Ectodermal cell (in vitro differentiated cells): ENCODE data around the gene FAM20C.
A peak's percentile ranks its signal among the peaks of the same experiment; 100 is the strongest.

Source experiments
- H3K27ac ChIP-seq: 2 replicates; pipeline ENCODE4 v1.7.0; 2013; ENCODE audit warnings: mild to moderate bottlenecking, low read depth, low read length; ENCODE audit not compliant: insufficient read depth, poor library complexity, severe bottlenecking
- H3K27me3 ChIP-seq: 2 replicates; pipeline ENCODE4 v1.7.0; 2013; ENCODE audit warnings: mild to moderate bottlenecking, low read length; ENCODE audit not compliant: insufficient read depth, control insufficient read depth, poor library complexity, severe bottlenecking
- H3K36me3 ChIP-seq: one replicate; pipeline ENCODE4 v1.7.0; 2013; ENCODE audit warnings: low read length; ENCODE audit not compliant: control insufficient read depth, insufficient read depth
- H3K4me1 ChIP-seq: one replicate; pipeline ENCODE4 v1.7.0; 2013; ENCODE audit warnings: low read length; ENCODE audit not compliant: control insufficient read depth, insufficient read depth
- H3K4me3 ChIP-seq: 2 replicates; pipeline ENCODE4 v1.7.0; 2013; ENCODE audit warnings: low read depth, low read length, control low read depth; ENCODE audit not compliant: insufficient read depth
- H3K9me3 ChIP-seq: 2 replicates; pipeline ENCODE4 v1.7.0; 2013; ENCODE audit warnings: mild to moderate bottlenecking, low read length, moderate library complexity; ENCODE audit not compliant: control insufficient read depth
- WGBS, 2 experiments: methylation state at CpG; one replicate each; pipeline ENCODE4 v1.1.7; 2013; ENCODE audit warnings: missing lambda C conversion rate in 2 of 2; 5-methylcytosine and 5-hydroxymethylcytosine counted together

The FAM20C gene

DNA sequence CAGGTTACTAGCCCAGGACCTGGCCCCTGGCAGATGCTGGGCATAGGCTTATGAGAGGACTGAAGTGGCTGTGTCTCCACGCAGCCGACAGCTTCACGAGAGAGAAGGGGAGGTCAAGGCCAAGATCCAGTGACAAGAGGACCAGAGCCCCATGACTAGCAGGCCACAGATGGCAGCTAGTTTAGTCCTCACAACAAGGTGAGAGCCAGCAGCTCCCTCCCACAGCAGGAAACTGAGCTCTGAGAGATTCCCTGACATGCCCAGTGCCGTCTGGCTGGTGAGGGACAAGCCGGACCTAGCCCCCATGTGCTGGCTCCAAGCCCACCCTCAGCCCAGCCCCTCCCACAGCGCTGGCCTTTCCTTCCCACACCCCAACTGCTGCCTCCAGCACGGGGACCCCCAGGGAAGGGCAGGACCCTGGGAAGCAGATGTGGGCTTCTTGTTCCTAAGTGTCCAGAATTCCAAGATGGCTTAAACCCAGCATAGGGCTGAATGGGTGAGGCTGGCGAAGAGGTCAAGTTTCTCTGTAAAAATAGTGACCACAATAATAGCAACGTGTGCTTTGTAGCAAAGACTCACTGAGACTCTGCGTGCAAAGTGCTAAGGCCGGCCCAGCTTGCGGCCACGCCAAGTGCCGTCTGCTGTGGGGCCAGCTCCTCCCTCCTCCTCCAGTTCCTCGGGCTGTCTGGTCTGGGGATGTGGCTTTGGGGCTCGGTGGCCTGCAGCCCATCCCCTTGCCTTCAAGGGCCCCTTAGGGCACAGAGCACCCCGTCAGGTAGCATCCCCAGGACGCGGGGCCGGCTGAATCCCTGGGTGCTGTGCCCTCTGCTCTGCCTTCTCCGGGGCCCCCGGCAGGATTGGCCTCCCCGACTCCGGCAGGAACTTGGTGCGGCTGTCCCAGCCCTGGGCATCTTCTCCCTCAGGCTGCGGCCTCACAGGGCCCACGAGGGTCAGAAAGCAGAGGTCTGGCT, 7.8 kb upstream of the FAM20C start:
- Histone ChIP-seq H3K4me3 (no peak overlapping the region), H3K9me3 (no peaks in the 10 kb centered on the region), H3K27me3 (peaks cover 3% of the 10 kb centered on the region), H3K4me1 (peaks cover 8% of the 10 kb centered on the region), H3K27ac (no peak overlapping the region), H3K36me3 (no peaks in the 10 kb centered on the region)
- 90 to 91% methylated on average over 27 of the region's 27 CpGs for WGBS, 2 experiments

DNA sequence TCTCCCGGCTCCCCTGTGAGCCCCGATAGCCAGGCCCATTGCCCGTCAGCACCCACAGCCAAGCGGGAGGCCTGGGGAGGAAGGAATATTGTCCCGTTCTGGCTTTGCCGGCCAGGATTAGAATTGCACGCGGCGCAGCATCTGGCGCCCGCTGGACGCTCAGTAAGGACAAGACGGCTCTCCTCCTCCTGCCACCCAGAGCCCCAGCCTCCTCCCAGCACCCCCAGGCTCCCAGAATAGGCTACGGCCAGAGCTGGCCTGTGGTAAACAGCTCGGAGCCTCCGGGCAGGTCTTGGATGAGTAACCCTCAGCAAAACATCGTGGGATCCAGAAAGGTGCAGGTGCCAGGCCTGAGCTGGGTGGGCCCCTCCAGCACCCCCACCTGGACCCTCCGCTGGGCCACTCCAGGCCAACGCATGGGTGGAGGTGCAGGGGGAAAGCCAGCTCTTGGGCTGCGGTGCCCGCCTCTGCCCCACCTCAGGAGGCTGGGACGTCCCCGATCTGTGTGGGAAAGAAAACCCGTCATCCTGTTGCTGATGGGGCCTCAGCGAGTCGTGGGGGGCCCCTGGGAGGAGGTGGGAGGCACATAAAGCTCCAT, 5.8 kb upstream of the FAM20C start:
- Histone ChIP-seq H3K36me3 (no peaks in the 10 kb centered on the region), H3K9me3 (no peaks in the 10 kb centered on the region), H3K27ac (no peak overlapping the region), H3K4me1 (peaks cover 8% of the 10 kb centered on the region), H3K27me3 (peaks cover 22% of the 10 kb centered on the region), H3K4me3 (no peak overlapping the region)
- WGBS, 2 experiments, result 91 to 92% methylated on average over 26 of the region's 26 CpGs

DNA sequence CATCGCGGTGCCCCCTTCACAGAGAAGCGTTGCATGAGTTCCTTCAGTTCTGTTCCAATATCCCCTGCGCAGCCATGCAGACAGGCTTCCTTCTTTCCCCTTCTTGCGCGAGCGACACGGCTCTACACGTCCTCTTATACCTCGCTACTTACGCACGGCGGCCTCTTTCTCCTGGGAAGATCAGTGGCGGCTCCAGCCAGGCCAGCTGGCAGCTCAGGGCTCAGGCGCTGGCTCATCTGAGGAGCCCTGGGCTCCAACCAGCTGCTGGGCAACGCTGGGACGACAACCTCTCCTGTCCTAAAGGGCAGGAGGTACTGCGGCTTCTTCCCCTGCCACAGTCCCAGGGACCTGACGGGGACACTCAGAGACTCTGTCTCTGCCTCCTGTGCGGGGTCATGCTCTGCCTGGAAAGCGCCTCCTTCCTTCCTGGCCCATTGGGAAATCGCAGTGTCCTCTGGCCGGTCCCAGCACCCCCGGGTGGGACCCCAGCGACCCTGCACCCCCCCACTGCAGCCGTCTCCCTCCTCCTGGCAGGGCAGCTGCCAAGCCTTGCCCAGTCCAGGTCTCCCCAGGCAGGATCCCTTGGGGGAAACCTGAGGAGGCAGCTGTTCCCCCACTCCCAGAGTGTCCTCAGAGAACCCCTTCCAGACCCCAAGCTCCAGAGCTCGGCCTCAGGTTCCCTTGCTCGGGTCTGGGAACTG, 5.0 kb upstream of the FAM20C start:
- 89 to 90% methylated on average over 28 of the region's 28 CpGs for WGBS, 2 experiments
- Histone ChIP-seq H3K4me1 (peaks cover 8% of the 10 kb centered on the region), H3K27ac (no peak overlapping the region), H3K9me3 (no peaks in the 10 kb centered on the region), H3K27me3 (peaks cover 29% of the 10 kb centered on the region), H3K36me3 (no peaks in the 10 kb centered on the region), H3K4me3 (no peak overlapping the region)

DNA sequence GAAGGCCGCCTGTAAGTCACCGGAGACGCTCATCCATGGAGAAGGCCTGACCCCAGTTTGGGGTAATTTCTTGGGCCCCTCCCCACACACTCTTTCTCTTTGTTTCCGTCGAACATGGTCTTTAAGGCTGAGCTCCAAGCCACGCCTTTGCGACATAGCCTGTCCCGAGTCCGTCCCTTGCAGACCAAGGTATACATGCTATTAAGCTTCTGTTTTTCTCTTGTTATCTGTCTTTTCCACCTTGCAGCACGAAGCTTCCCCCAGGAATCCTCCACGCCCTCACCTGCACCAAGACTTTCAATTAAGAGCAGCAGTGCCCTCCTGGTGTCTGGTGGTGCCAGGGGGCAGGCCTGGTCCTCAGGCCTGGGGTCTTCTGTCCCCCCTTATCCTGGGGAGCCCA, 4.2 kb upstream of the FAM20C start:
- 72% methylated on average over 11 of the region's 11 CpGs for WGBS, 2 experiments
- no peak overlapping the region for H3K27ac ChIP-seq
- H3K9me3 ChIP-seq, result no peaks in the 10 kb centered on the region
- no peak overlapping the region for H3K4me3 ChIP-seq
- H3K4me1 ChIP-seq, result peaks cover 8% of the 10 kb centered on the region
- H3K27me3 ChIP-seq, result peaks cover 35% of the 10 kb centered on the region
- no peaks in the 10 kb centered on the region for H3K36me3 ChIP-seq

DNA sequence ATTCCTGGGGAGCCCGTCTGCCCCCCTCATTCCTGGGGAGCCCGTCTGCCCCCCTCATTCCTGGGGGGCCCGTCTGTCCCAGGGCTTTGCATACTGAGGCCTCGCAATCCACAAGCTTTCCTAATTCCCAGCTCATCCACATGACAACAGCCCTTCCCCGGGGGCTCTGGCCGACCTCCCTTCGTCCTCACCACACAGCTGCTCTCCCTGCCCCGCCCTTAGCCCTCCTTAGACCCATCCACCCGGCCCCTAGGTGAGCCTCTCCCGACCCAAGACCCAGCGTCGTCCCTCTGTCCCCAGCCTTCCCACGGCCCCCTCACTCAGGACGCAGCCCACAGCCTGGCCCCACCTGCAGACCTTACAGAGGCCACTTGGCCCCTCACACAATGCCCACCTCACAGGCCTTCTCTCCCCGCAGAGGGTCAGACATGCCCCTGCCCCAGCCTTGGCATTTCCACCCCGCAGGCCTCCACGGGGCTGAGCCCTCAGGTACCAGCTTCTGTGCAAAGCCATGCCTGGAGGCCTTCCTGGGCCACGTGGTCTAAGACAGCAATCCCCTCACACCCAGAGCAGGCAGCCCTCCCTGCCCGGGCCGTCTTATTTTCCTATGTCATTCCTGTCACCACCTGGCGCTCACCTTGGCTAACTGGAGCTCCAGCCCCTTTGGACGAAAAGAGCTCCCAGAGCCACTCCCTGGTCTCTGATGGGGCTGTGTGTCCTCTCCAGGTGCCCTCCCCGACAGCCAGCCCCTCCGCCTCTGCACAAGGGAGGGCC, 3.5 kb upstream of the FAM20C start:
- WGBS, 2 experiments, result 39% methylated on average over 24 of the region's 24 CpGs

DNA sequence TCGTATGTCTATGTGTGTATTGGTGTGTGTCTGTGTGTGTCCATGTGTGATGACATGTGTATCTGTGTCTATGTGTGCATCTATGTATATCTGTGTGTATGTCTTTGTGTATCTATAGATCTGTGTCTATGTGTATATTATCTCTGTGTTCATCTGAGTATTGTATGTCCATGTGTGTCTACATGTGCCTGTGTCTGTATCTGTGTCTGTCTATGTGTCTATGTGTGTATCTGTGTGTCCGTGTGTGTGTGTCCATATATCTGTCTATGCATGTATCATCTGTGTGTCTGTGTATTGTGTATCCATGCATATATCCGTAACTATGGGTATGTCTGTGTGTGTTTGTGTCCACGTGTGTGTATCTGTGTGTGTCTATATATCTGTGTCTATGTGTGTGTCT, 2.7 kb upstream of the FAM20C start:
- H3K27me3 ChIP-seq, result peaks cover 50% of the 10 kb centered on the region
- no peaks in the 10 kb centered on the region for H3K36me3 ChIP-seq

More for the DNA sequence above, 3.5 kb upstream of the FAM20C start:
- H3K27me3 ChIP-seq, result peaks cover 42% of the 10 kb centered on the region
- peaks cover 10% of the 10 kb centered on the region for H3K4me1 ChIP-seq
- H3K36me3 ChIP-seq, result no peaks in the 10 kb centered on the region
- H3K27ac ChIP-seq, result no peak overlapping the region
- H3K9me3 ChIP-seq, result no peaks in the 10 kb centered on the region
- no peak overlapping the region for H3K4me3 ChIP-seq

DNA sequence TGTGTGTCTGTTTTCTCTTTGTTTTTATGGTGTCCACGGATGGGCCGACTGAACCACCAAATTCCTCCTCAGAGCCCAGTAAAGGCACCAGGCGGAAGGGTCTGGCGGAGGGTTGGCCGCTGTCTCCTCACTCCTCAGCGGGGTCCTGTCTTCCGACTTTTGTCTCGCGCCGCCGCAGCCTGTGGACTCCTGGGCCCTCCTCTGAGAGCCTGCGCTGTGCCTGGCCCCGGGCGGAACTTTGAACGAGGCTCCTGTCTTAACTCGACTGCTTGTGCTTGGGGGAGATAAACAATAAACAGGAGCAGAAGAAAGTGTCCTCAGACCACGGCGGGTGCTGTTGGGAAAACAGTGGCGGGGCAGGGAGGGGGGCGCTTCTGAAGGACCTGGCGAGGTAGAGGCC, 2.2 kb upstream of the FAM20C start:
- Histone ChIP-seq H3K4me1 (peaks cover 13% of the 10 kb centered on the region), H3K36me3 (no peaks in the 10 kb centered on the region), H3K27me3 (peaks cover 55% of the 10 kb centered on the region), H3K9me3 (no peaks in the 10 kb centered on the region), H3K27ac (no peak overlapping the region), H3K4me3 (no peak overlapping the region)
- 85 to 88% methylated on average over 21 of the region's 21 CpGs for WGBS, 2 experiments

More for the DNA sequence above, 2.7 kb upstream of the FAM20C start:
- H3K27ac ChIP-seq, result no peak overlapping the region
- no peaks in the 10 kb centered on the region for H3K9me3 ChIP-seq
- 91 to 92% methylated on average over 4 of the region's 4 CpGs for WGBS, 2 experiments
- no peak overlapping the region for H3K4me3 ChIP-seq
- peaks cover 13% of the 10 kb centered on the region for H3K4me1 ChIP-seq

DNA sequence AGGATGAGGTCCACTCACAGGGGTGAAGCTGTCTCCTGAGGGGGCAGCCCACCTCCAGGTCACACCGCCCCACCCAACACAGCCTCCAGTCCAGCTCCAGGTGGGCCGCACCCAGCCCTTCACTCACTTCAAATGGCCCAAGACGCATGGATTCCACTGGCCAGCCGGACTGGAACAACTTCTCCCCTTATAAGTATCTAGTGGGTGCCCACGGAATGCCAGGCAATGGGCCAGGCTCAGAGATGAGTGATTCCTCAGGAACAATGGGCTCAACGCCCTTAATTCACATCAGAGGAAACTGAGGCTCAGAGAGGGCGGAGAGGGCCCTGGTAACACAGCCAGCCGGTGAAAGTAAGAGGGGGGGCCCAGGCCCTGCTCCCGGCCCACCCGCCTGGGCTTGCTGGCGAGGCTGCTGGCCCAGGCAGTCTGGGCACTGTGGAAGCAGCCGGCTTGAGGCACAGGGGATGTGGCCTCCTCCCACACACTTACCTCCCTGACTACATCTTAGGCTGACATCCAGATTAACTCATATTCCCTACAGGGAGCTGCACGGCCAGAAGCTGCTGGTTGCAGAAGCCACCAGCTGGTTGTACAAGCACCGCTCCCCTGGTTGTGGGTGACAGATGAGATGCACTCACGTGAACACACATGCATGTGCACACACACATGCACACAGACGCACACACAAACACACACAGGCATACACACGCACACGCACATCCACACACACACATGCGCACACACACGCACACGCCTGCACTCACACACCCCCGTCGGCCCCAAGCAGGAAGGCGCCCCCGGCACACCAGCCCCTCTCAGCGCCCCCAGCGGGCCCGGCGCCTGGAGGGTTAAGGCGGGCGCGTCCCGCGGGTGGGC, 1.0 kb upstream of the FAM20C start:
- Histone ChIP-seq H3K27ac (no peak overlapping the region), H3K27me3 (peaks cover 59% of the 10 kb centered on the region), H3K4me3 (peak overlapping the region; percentile 16), H3K4me1 (peaks cover 13% of the 10 kb centered on the region), H3K9me3 (no peaks in the 10 kb centered on the region), H3K36me3 (no peaks in the 10 kb centered on the region)
- WGBS, 2 experiments, result 40% methylated on average over 34 of the region's 34 CpGs
